HG02763 (cell line): ENCODE data around the gene EGFL6.

Experiments
- ATAC-seq: cut with Tn5 transposase; IDR thresholded peaks from one replicate; pipeline ENCODE4 v1.9.1; 2021; ENCODE audit warnings: mild to moderate bottlenecking, moderate library complexity; ENCODE audit not compliant: unreplicated experiment

EGFL6 gene

DNA sequence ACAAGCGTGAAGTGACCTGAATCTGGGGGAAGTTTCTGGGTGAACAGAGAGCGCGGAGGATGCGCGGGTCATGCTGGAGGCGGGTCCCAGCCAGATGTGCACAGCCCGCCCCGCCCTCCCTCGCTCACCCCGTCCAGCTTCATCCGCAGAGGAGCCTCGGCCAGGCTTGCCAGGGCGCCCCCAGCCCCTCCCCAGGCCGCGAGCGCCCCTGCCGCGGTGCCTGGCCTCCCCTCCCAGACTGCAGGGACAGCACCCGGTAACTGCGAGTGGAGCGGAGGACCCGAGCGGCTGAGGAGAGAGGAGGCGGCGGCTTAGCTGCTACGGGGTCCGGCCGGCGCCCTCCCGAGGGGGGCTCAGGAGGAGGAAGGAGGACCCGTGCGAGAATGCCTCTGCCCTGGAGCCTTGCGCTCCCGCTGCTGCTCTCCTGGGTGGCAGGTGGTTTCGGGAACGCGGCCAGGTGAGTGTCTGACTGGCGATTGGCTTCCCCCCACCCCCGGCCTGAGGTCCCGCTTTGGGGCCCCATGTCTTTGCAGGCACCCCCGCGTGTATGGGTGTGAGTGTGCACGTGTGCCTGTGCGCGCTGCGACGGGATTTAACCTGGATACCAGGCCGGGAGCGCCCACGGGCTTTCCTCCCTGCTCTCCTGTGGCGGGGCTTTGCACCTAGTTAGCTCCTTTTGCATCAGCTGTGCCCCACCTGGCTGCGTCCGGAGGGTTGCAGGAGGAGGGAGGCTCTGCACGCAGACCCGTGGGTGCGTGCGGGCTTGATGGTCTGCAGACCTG is at the start of gene EGFL6:
EGFL6 (plus strand) TSS at position 123 of the 782 bp plus-strand sequence; CDS start at position 384, 261 bp downstream.
- no peak for ATAC-seq

DNA sequence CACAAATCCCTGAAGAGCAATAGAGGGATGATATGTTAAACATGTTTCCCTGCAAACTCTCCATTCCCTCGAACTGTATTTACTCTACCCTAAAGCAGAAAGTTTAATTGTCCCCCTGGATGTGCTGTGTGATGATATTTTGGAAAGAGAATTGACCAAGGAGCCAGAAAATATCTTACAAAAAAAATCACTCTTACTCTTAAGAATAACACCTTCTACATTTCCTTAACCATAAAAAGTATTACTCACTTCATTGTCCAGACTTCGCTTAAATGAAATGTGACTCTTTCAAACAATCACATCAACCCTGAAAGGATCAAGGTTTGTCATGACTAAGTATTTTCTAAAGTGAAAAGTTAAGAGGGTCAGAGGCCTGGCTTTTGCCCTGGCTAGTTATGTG is 49.0 kb upstream of the EGFL6 start:
- ATAC-seq: no peak

- no peak for ATAC-seq
These were observed 48.5 kb upstream of the EGFL6 start for GRCh38 chrX:13520936-13521335.

- no peak for ATAC-seq
These were observed 46.6 kb upstream of the EGFL6 start for GRCh38 chrX:13522811-13523210.

DNA sequence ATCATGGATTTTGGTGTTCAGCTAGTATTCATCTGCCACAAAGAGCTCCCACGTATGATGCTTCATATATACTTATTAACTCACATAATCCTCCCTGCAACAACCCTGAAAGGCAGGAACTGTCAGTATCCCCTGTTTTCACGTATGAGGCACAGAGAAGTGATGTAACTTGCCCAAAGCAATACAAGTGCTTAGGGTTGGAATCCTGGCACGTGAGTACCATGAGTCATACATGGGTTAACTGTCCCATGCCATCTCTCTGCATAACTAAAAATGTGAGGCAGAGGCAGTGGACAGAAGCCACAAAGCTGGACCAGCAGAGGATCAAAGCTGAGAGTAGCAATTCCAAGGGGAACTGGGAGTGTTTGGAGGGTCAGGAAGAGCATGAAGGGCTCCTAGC is 35.7 kb upstream of the EGFL6 start:
- ATAC-seq: no peak

DNA sequence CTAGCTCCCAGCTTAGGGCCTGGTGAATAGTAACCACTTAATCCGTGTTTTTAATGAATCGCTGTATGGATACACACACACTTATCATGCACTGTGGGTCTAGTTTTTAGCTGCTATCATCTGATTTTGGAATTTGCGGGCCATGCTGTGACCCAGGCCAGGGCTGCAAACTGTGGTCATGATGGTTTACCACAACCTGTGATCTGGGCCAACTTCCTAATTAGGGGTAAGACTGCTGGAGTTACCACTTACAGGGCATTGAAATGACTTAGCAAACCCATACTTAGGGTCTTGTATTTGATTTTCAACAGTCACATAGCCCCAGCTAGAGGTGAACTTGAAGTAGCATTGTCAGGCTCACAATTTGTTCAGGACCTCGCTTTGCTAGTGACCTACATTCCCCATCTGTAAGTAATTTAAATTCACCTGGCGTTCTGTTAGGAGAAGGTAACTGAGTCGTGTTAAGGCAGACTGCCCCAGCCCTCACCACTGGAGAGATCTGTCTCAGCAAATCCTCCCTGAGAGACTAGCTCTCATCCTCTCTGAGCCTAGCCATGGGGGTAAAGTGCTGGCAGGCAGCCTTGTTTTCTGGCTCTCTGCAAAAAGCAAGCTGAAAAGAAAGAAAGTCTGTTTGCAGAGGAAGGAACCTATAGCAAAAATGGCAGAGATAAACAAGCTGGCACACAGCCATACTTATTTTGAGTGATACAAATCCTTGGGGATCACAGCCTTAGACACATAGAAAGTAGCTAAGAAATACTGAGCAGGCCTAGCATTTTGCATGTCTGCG is 33.8 kb upstream of the EGFL6 start:
- ATAC-seq: no peak

- no peak for ATAC-seq
These were observed 32.9 kb upstream of the EGFL6 start for GRCh38 chrX:13536551-13536950.

GRCh38 chrX:13538414-13538813 is 31.0 kb upstream of the EGFL6 start:
- ATAC-seq: no peak

GRCh38 chrX:13540602-13541001 is 28.8 kb upstream of the EGFL6 start:
- no peak for ATAC-seq

- no peak for ATAC-seq
These were observed 23.7 kb upstream of the EGFL6 start for GRCh38 chrX:13545726-13546125.

DNA sequence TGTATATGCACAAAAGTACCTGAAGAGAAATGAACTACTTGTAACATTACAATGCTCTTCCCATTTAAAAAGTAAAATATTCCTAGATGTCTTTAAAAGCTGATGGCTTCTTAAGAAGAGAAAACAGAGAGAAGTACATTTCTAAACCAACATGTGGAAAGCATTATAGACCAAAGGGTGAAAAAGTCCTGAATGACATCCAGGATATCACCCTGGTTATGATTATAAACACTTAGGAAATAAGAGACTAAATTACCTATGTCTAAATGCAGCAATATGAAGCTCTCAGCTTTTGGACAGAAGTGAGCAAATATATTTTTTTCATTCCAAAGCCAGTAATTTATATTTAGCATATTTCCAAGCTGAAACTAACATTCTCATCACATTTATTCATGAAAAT is 21.7 kb upstream of the EGFL6 start:
- no peak for ATAC-seq

GRCh38 chrX:13550346-13550745 is 19.1 kb upstream of the EGFL6 start:
- ATAC-seq: no peak

DNA sequence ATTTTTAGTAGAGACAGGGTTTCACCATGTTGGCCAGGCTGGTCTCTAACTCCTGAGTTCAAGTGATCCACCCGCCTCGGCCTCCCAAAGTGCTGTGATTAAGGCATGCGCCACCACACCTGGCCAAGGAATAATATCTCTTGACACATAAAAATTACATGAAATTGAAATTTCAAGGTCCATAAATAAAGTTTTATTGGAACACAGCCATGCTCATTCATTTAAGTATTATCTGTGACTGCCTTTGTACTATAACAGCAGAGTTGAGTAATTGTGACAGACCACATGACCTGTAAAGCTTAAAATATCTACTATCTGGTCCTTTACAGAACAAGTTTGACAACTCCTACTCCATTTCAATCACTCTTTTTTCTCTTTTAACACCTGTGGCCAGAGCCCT is 17.8 kb upstream of the EGFL6 start:
- ATAC-seq: no peak

DNA sequence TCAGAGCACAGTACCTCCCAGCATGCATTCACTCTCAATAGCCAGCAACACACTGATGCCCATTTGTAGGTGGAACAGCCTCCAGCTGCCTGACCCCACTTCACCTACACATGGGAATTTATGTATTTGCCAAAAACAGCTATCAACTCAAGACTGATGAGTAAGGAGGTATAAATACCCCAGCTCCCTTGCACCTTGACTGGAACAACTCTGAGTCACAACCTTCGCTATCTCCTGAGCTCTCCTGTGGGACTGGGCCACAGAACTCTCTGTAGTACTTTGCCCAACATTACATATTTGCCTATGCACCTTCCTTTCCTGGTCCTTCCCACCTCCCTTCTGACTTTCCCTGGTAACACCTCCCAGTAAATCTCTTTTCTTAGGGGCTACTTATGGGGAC is 16.5 kb upstream of the EGFL6 start:
- no peak for ATAC-seq

GRCh38 chrX:13565511-13565910 is 3.9 kb upstream of the EGFL6 start:
- ATAC-seq: no peak

GRCh38 chrX:13570261-13570605 is 832 bp downstream of the EGFL6 start:
- ATAC-seq: no peak

DNA sequence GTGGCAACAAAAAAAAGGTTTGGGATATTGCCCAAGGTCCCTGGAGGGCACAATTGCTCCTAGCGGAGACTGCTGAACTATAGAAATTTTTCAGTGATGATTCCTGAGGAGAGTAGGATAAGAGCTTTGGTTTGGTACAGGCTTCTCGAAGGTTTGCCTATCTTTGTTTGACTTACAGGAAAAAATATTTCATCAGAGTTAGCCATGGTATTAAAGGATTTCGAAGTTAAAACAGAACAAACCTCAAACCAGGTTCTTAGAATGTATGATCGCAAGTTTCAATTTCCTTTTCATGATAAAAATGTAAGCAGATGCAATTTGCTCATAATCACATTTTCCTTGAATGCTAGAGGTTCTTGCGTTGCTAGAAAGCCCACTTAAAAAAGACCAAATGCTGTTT is 1.7 kb downstream of the EGFL6 start:
- no peak for ATAC-seq

DNA sequence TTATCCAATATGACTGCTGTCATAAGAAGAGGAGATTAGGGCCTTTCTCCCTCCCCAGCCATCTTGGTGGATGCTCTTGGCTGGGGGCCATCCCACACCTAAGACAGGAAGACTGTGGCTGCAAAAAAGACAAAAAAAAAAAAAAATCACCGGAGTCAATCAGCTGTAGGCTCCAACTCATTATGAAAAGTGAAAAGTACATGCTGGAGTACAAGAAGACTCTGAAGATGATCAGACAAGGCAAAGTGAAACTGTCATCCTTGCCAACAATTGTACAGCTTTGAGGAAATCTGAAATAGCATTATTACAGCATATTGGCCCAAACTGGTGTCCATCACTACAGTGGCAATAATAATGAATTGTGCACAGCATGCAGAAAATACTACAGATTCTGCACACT is 5.2 kb downstream of the EGFL6 start:
- ATAC-seq: no peak

DNA sequence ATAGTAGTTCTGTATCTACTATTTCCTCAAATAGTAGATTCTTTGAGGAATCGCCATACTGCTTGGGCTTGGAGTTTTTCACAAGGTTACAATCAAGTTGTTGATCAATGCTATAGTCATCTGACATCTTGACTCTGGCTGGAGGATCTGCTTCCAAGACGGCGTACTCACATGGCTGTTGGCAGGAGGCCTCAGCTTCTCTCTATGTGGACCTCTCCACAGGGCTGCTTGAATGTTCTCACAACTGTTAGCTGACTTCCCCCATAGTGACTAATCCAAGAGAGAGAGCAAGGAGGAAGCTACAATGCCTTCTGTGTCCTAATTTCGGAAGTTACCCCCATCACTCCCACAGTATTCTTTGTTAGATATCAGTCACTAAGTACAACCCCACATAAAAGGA is 10.3 kb downstream of the EGFL6 start:
- ATAC-seq: no peak

GRCh38 chrX:13581554-13581953 is 12.2 kb downstream of the EGFL6 start:
- no peak for ATAC-seq

DNA sequence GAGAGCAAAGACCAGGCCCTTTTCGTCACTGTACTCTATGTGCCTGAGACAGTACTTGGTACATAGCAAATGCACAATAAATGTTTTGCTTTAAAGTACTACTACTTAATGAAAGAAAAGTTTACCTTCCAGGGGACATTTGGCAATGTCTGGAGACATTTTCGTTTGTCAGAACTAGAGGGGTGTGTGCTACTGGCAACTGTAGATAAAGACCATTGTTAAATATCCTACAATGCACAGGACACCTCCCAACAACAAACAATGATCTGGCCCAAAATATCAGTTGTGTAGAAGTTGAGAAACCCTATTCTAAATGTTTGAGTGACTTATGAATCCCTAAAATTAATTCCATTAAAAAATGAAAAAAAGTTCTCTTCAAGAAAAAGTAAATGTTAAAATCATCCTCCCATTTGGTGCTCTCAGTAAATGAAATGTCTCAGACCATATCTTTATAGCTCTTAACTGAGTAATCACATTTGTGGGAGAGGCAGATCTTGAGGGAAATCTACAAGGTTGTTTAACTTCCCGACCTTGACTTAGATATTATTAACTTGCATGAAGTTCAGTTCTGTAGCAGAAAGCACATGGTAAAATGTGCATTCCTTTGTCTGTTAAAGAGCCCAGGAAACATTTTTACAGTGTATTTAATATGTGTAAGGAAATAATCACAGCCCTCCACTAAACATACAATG is 18.5 kb downstream of the EGFL6 start:
- ATAC-seq: no peak

DNA sequence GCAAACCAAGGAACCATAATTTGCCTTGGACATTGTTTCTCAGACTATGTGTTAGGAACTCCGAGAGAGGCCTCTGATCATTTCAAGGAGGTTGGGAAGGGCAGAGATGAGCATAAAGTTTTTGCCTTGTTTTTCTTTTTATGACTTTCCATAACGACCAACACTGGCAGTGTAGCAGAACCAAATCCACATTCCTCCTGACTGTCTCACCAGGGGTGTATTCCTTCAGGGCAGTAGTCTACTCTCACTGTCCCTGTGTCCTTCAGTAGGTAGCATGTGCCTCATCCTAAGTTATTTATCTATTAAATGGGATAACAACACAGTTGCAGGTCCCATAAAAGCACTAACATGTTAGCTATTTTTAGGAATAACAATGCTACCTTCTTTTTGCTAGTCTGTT is 20.8 kb downstream of the EGFL6 start:
- ATAC-seq: no peak
